Stimulated activated CD8-positive, alpha-beta memory T cell treated with anti-CD3 and anti-CD28 coated beads, Interleukin-4, amount 100 ng/mL, for 24 hours (primary cell): ENCODE results near the gene METRNL.
"Not testable (repeated sequence)": the region's sequence is repeated elsewhere in the genome, so short reads cannot be mapped to it uniquely, and the experiment has no call there.

Experiments used
- DNase-seq: peaks from one replicate; pipeline ENCODE4 v3.0.0-alpha.2; 2020; ENCODE audit warnings: low read depth

Gene METRNL

GRCh38 chr17:83107656-83108048 lies 28.2 kb downstream of the METRNL start:
- no peak for DNase-seq

GRCh38 chr17:83108709-83109108 lies 29.3 kb downstream of the METRNL start:
- no peak for DNase-seq

- DNase-seq: no peak
Observed at GRCh38 chr17:83109386-83109785, 30.0 kb downstream of the METRNL start.

GRCh38 chr17:83109793-83110645 lies 30.6 kb downstream of the METRNL start:
- no peak for DNase-seq

- DNase-seq: no peak
Observed at GRCh38 chr17:83110735-83111134, 31.3 kb downstream of the METRNL start.

GRCh38 chr17:83111516-83112282 lies 32.3 kb downstream of the METRNL start:
- no peak for DNase-seq

GRCh38 chr17:83113381-83113780 lies 34.0 kb downstream of the METRNL start:
- DNase-seq: no peak

GRCh38 chr17:83113792-83114191 lies 34.4 kb downstream of the METRNL start:
- DNase-seq: no peak

GRCh38 chr17:83114706-83115105 lies 35.3 kb downstream of the METRNL start:
- no peak for DNase-seq

GRCh38 chr17:83115202-83115651 lies 35.8 kb downstream of the METRNL start:
- no peak for DNase-seq

- no peak for DNase-seq
Observed at GRCh38 chr17:83115832-83116231, 36.4 kb downstream of the METRNL start.

GRCh38 chr17:83116311-83116771 lies 36.9 kb downstream of the METRNL start:
- DNase-seq: no peak

GRCh38 chr17:83116783-83117555 lies 37.6 kb downstream of the METRNL start:
- DNase-seq: no peak

- DNase-seq: no peak
Observed at GRCh38 chr17:83117583-83117982, 38.2 kb downstream of the METRNL start.

GRCh38 chr17:83118071-83118841 lies 38.8 kb downstream of the METRNL start:
- no peak for DNase-seq

GRCh38 chr17:83119987-83120864 lies 40.8 kb downstream of the METRNL start:
- DNase-seq: no peak

- not testable (repeated sequence) for DNase-seq
Observed at GRCh38 chr17:83121473-83121872, 42.1 kb downstream of the METRNL start.

- DNase-seq: no peak
Observed at GRCh38 chr17:83121921-83122820, 42.8 kb downstream of the METRNL start.

GRCh38 chr17:83122834-83123233 lies 43.4 kb downstream of the METRNL start:
- no peak for DNase-seq
